C4-2B (cell line): ENCODE measurements around the gene ARVCF.

ENCODE experiments used
- H3K27ac ChIP-seq: fragments of 450-650 bp; 2 replicates; pipeline ENCODE4 v1.5.1; 2017
- ZFX ChIP-seq: fragments of 450-650 bp; IDR thresholded peaks from 2 replicates; pipeline ENCODE4 v1.6.1; 2017
- TF ChIP-seq, protein P1 (sequence below): fragments of 450-650 bp; conservative IDR thresholded peaks from 2 replicates; pipeline ENCODE4 v1.5.1; 2017; ENCODE audit warnings: mild to moderate bottlenecking

ARVCF gene

DNA sequence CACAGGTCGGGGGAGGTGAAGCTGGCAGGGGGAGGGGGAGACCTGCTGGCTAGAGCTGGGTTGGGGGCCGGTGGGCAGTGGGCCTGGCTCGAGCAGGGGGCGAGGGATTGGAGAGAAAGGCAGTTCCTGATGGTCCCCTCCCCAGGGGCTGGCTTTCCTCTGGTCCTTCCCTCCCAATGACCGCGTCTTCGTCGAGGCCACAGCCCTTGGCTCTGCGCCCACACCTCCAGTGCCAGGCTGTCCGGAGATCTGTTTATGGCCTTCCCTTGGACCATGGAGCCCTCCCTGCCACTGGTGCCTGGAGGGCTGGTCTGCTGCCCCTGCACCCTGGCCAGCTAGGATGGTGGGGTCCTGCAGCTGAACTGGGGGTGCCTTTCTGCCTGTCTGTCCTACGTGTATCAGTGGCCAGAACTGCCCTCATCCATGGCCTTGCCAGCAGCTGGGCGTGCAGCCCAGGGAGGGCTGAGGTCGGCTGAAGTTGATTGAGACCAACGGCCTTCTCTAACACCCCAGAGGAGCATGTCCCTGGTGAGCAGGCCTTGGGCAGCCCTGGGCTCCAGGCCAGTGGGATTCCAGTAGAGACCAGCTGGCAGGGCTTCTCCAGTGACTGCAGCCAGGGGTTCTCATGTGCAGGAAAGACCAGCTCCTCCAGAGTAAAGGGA lies 16.6 kb upstream of the ARVCF start:
- no peak for TF ChIP-seq ZFX
- TF ChIP-seq, protein P1, sequence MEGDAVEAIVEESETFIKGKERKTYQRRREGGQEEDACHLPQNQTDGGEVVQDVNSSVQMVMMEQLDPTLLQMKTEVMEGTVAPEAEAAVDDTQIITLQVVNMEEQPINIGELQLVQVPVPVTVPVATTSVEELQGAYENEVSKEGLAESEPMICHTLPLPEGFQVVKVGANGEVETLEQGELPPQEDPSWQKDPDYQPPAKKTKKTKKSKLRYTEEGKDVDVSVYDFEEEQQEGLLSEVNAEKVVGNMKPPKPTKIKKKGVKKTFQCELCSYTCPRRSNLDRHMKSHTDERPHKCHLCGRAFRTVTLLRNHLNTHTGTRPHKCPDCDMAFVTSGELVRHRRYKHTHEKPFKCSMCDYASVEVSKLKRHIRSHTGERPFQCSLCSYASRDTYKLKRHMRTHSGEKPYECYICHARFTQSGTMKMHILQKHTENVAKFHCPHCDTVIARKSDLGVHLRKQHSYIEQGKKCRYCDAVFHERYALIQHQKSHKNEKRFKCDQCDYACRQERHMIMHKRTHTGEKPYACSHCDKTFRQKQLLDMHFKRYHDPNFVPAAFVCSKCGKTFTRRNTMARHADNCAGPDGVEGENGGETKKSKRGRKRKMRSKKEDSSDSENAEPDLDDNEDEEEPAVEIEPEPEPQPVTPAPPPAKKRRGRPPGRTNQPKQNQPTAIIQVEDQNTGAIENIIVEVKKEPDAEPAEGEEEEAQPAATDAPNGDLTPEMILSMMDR, result no peak
- H3K27ac ChIP-seq, result no peak overlapping the region

DNA sequence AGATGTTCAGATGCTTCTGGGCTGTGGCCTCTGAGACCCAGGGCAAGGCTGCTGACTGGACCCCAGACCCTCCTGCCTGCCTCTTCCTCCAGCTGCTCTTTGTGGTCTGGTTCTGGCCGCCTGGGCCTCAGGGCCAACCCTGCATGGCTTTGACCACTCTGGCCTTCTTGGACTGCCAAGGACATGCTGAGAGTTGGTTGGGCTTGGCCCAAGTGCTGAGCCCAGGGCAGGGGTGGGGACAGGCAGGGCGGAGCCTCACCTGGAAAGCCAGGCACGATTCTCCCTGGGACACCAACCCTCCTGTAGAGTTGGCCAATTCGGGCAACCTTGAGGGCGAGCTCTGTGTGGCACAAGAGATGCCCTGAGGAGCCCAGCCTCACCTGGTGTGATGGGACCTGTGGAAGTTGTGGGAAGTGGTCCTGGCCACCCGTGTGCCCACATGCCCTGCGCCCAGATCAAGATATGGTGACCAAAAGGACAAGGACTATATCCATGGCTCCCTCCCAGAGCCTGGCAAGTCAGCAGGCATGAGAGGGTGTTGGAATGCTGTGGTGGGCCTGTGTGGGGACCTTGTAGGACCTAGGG lies 15.9 kb upstream of the ARVCF start:
- no peak overlapping the region for H3K27ac ChIP-seq
- no peak for TF ChIP-seq ZFX
- TF ChIP-seq, protein P1, result no peak

DNA sequence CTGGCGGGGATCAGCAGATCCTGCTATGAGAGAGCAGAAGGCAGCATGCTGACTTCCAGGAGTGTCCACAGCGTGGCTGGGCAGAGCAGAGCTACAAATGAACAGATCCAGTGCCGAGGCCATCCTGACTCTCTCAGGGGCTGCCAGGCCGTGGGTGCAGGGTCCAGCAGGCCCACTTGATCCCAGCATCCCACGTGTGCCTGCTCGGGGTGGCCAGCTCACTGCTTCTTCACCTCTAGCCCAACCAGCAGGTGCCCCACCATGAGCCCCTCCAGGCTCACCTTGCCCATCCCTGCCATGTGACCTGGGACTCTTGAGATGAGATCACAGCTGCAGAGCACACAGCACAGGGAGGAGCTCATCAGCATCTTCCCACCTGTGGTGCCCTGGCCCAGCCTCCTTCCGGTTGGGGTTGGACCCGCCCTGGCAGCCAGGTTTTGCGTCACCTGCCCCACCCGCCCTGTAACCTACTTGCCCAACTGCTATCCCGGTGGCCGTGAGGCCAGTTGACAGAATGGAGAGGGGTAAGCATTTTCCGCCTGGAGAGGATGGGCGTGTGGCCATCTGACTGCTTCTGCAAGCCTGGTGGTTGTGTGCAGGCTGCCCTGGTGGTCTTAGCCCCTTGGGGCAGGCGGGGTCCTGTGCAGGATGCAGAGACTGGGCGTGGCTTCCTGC lies 15.2 kb upstream of the ARVCF start:
- H3K27ac ChIP-seq, result no peak overlapping the region
- TF ChIP-seq ZFX, result no peak
- TF ChIP-seq, protein P1, result no peak

DNA sequence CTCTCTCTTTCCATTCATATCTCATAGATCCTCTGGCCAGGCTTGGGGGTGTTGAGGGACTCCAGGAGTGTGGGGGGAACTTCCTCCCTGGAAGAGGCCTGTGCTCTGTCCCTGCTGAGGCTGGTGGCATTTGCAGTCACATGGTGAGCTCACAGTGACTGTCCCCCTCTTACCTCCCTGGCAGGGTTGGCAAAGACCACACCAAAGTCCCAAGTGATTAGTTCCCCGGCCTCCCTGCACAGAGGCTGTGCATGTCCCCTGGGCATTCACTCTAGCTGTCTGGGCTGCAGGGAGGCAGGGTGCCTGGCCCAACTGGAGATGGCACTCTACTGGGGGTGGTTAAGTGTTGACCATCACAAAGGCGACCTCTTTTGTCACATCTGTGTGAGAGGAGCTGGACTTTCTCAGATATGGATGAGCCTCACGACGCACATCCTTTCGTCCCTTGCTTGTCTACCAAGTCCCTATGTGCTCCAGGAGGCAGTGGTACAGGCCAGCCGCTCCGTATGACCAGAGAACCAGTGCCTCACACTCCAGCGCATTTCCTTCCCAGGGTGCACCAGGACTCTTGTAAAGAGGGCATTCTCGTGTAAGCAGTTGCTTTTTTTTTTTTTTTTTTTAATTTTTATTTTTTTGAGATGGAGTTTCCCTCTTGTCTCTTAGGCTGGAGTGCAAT lies 13.1 kb upstream of the ARVCF start:
- no peak overlapping the region for H3K27ac ChIP-seq
- no peak for TF ChIP-seq ZFX
- TF ChIP-seq, protein P1, result no peak

DNA sequence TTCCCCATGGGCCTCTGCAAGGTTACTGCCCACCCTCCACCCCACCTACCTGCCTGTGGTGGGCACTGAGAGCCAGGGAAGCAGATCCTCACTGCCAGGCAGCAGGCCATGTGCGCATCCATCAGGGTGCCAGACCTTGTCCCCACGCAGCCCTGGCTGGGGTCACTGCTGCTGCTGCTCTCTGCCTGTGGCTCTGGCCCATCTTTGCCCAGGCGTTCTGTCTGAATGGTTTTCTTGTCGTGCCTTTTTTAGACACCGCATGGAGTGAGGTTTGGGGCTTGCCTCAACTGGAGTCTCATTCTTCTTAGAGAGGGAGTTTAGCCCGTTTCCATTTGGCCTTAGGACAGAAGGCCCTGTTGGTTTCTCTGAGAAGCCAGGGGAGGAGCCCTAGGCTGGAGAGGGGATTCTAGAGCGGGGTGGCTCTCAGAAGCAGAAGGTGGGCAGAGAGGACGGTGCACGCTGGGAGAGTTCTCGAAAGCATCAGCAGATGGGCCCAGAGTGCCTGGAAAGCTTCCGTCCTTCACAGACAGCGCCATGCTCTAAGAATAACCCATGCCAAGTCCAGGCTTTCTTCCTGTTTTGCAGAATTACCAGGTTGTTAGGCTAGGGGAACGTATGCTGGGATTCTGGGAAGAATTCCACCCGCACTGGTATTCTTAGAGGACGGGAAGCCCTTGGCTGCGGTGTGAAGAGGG lies 12.4 kb upstream of the ARVCF start:
- TF ChIP-seq ZFX, result no peak
- TF ChIP-seq, protein P1, result no peak
- no peak overlapping the region for H3K27ac ChIP-seq

DNA sequence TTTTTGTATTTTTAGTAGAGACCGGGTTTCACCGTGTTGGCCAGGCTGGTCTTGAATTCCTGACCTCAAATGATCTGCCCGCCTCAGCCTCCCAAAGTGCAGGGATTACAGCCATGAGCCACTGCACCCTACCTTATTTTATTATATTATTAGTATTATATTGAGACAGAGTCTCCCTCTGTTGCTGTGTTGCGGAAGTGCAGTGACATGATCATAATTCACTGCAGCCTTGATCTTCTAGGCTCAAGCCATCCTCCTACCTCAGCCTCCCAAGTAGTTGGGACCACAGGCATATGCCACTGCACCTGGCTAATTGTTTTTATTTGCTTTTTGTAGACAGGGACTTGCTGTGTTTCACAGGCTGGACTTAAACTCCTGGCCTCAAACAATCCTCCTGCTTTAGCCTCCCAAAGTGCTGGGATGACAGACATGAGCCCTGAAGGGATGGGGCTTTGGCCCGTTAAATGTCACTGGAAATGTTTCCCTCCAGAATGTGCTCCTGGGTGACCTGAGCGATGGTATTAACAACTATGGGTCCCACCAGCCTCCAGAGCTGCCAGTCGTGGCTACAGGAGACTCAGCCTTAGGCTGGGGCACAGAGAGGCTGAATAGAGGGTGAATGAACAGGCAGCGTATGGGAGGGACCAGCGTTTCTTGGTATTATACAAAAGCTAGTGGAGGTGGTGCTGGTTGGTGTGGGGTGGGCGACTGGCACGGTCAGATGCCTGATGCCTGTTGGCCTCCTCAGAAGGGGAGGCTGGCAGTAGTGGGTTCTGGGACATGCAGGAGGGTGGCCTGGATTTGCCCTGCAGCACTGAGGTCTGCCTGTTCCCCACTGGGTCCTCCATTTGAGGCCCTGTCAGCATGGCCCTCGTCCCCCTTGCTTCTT lies 11.6 kb upstream of the ARVCF start:
- H3K27ac ChIP-seq, result no peak overlapping the region

More for the DNA sequence above, 11.6 kb upstream of the ARVCF start:
- no peak for TF ChIP-seq ZFX
- TF ChIP-seq, protein P1, result no peak; the same call in 1 of the 2 replicates
